T-cell (primary cell): ENCODE measurements around the gene GLRX. TPM values are rescaled to one million over a fixed set of nuclear protein-coding genes. Genes with fewer than 3 reads are reported as not detected.

Source experiments
- ATAC-seq, 4 experiments: fragments of 200-7000 bp in 3 of 4; fragments of 150-1000 bp in 1 of 4; cut with Tn5 transposase; replicated peaks in 1 of 4; 1 replicate in 3 of 4; 2 replicates in 1 of 4; pipeline ENCODE4 v1.10.0; 2021; ENCODE audit warnings: moderate library complexity in 3 of 4, mild to moderate bottlenecking in 2 of 4, moderate number of reproducible peaks in 1 of 4
- CTCF ChIA-PET, 2 donors: fragments of 300-600 bp; sonication (Branson Sonifier 250); formaldehyde crosslinking; loops; one replicate each; lab custom pipeline; 2022; ENCODE audit warnings: antibody characterized with exemption in 2 of 2; lab: Charles Lee
- POLR2A ChIA-PET, 2 donors: fragments of 300-600 bp; sonication (Branson Sonifier 250); formaldehyde crosslinking; loops; one replicate each; lab custom pipeline; 2022; ENCODE audit warnings: antibody characterized with exemption in 2 of 2; lab: Charles Lee
- DNase-seq, 35 experiments: peaks; one replicate each; pipeline versions ENCODE4 v3.0.0 to v3.0.0-alpha.2; 2013 to 2023
- H3K27ac ChIP-seq: one replicate; pipeline ENCODE4 v1.5.1; 2013; ENCODE audit warnings: low read length
- H3K27me3 ChIP-seq, 2 experiments: replicated peaks in 1 of 2; 1 replicate in 1 of 2; 2 replicates in 1 of 2; pipeline versions ENCODE4 v1.6.1 to v1.7.0; 2013; ENCODE audit warnings: low read length in 1 of 2, mixed read lengths in 1 of 2; ENCODE audit not compliant: control insufficient read depth in 2 of 2, insufficient read depth in 2 of 2; ENCODE audit errors: extremely low read depth in 1 of 2
- H3K36me3 ChIP-seq, 2 donors: 1 replicate in 1 of 2; 2 replicates in 1 of 2; pipeline versions ENCODE4 v1.6.1 to v1.7.0; 2013; ENCODE audit warnings: low read length in 1 of 2; ENCODE audit not compliant: control insufficient read depth in 2 of 2, insufficient read depth in 1 of 2; ENCODE audit errors: extremely low read depth in 1 of 2
- H3K4me1 ChIP-seq, 2 experiments: 1 replicate in 1 of 2; 2 replicates in 1 of 2; pipeline versions ENCODE4 v1.6.1 to v1.7.0; 2013; ENCODE audit warnings: low read length in 2 of 2, mixed read lengths in 1 of 2; ENCODE audit not compliant: insufficient read depth in 2 of 2, control insufficient read depth in 1 of 2; ENCODE audit errors: extremely low read depth in 1 of 2
- H3K4me3 ChIP-seq, 2 donors: 1 replicate in 1 of 2; 2 replicates in 1 of 2; pipeline versions ENCODE4 v1.5.1 to v1.7.0; 2013; ENCODE audit warnings: mild to moderate bottlenecking in 2 of 2, low read length in 1 of 2, moderate library complexity in 1 of 2; ENCODE audit not compliant: control insufficient read depth in 1 of 2; ENCODE audit errors: extremely low read depth in 1 of 2
- H3K9me3 ChIP-seq: 2 replicates; pipeline ENCODE4 v1.7.0; 2013
- H3K27ac Mint-ChIP-seq, 2 donors: one replicate each; pipeline ENCODE4 v1.8.0; 2020 to 2021; ENCODE audit warnings: mild to moderate bottlenecking in 2 of 2, mixed read lengths in 2 of 2
- H3K27me3 Mint-ChIP-seq, 2 donors: one replicate each; pipeline ENCODE4 v1.8.0; 2021 to 2022; ENCODE audit warnings: mixed read lengths in 2 of 2
- H3K36me3 Mint-ChIP-seq: one replicate; pipeline ENCODE4 v1.8.0; 2021; ENCODE audit warnings: mixed read lengths
- H3K4me1 Mint-ChIP-seq, 3 donors: one replicate each; pipeline ENCODE4 v1.8.0; 2020 to 2022; ENCODE audit warnings: mixed read lengths in 3 of 3, mild to moderate bottlenecking in 1 of 3
- H3K4me3 Mint-ChIP-seq, 3 donors: one replicate each; pipeline ENCODE4 v1.8.0; 2020 to 2022; ENCODE audit warnings: mild to moderate bottlenecking in 3 of 3, mixed read lengths in 3 of 3, moderate library complexity in 3 of 3
- H3K9me3 Mint-ChIP-seq, 3 donors: one replicate each; pipeline ENCODE4 v1.8.0; 2020 to 2022; ENCODE audit warnings: mixed read lengths in 3 of 3
- WGBS: methylation state at CpG from one replicate; pipeline ENCODE4 v1.1.5; 2013; ENCODE audit warnings: missing lambda C conversion rate; ENCODE audit not compliant: insufficient coverage; 5-methylcytosine and 5-hydroxymethylcytosine counted together
- total RNA-seq, 35 experiments: library from RNA in 6 of 35; stranded (reverse) in 6 of 35; fragments of 120-200 nt in 1 of 35; gene quantifications; one replicate each; pipeline versions ENCODE4 v1.2.1 to v1.2.4 and lab custom pipeline; 2013 to 2026

The GLRX gene
- total RNA-seq, 5 donors from 2014 or later (not counting 1 experiment from before 2014, with no cell fraction given) = 27.6 to 73.3 (median 56.8) TPM

DNA sequence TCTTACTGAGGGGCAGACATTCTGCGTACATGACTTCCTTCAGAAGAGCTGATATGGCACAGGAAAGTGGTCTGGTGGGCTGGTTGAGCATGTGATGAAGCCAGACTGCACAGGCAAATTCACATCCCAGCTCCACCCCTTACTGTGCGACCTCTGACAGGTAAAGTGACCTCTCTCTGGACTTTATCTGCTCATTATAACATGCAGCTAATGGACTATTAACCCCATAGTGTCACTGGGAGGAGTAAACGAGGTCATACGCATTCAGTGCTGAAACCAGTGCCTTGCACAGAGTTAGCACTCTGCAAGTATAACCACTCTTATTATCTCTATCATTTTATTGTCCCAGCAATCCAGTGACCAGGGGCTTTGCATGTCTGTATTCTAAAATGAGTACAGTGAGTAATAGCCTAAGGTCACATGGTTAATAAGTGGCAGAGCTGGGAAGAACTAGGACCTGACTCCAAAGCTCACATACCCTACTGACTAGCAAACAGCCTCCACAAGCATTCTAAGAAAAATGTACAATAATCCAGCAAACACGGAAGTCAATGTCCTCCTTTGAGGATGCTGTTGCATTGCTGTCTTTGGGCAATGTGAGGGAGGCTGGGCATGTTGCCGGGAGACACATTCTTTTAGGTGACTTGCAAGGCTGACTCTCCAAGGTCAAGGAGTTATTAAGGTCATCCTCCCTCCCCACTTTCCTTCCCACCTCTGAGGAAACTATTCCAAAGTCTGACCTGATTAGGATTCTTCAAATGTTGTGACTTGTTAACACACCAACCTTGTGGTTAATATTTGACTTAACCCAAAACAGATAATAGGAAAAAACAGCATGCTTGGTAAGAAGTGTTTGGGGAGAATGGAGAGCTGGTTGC is 19.0 kb downstream of the GLRX start:
- no peaks in the 10 kb centered on the region for H3K27me3 ChIP-seq
- no peak overlapping the region for H3K4me3 Mint-ChIP-seq
- H3K27ac Mint-ChIP-seq = no peak overlapping the region
- peaks cover 0 to 3% of the 10 kb centered on the region in 2 donors for H3K36me3 ChIP-seq
- ChIA-PET POLR2A (interaction anchor here in 1 of 2 donors (0.5 kb wide), 1 partner anchor 1172 kb away, joined by 3 read pairs; no protein-coding TSS in a partner anchor), CTCF (no interaction called here)
- H3K4me1 Mint-ChIP-seq = peaks cover 13 to 15% (median 14%) of the 10 kb centered on the region in 3 donors
- no peak for ATAC-seq
- no peaks in the 10 kb centered on the region for H3K9me3 ChIP-seq
- H3K36me3 Mint-ChIP-seq = peaks cover 8% of the 10 kb centered on the region
- DNase-seq = no peak
- H3K4me3 ChIP-seq = no peak overlapping the region
- no peak overlapping the region for H3K27ac ChIP-seq
- H3K27me3 Mint-ChIP-seq = no peaks in the 10 kb centered on the region
- 100% methylated on average over 1 of the region's 6 CpGs for WGBS
- H3K9me3 Mint-ChIP-seq = no peaks in the 10 kb centered on the region
- peaks cover 10 to 13% of the 10 kb centered on the region in 2 experiments for H3K4me1 ChIP-seq

DNA sequence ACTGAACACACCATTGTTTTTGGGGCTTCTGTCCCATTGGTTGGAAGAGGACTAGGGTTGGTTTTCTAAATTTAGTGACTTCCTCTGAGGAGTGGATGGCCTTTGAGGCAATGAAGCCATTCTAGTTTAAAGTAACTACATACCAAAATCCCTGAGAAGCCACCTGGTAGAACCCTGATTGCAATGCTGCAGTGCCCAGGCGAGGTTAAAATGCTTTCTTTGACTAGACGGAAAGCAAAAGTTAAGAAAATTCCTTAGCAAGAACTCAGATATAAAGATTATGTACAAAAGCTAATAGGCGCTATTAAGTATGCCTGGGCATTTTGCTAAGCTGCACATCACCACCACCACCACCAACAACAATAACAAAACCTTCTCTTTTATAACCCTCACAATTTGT is 20.6 kb downstream of the GLRX start:
- peaks cover under 1 to 5% (median 2%) of the 10 kb centered on the region in 3 donors for H3K4me1 Mint-ChIP-seq
- H3K4me3 Mint-ChIP-seq = no peak overlapping the region
- no peak overlapping the region for H3K27ac Mint-ChIP-seq
- H3K36me3 Mint-ChIP-seq = peaks cover 11% of the 10 kb centered on the region
- no peaks in the 10 kb centered on the region for H3K27me3 ChIP-seq
- ATAC-seq (no peak), DNase-seq (no peak)
- no CpG with 5 or more reads among the region's 3 CpGs for WGBS
- CTCF ChIA-PET = interaction anchor here (0.5 to 0.7 kb wide), 2 partner anchors 21 to 535 kb away, joined by 3 read pairs; no protein-coding TSS in a partner anchor
- no peak overlapping the region for H3K4me3 ChIP-seq
- H3K9me3 ChIP-seq = no peaks in the 10 kb centered on the region
- peaks cover 0 to 3% of the 10 kb centered on the region in 2 donors for H3K36me3 ChIP-seq
- H3K27me3 Mint-ChIP-seq = no peaks in the 10 kb centered on the region
- H3K4me1 ChIP-seq = no peaks in the 10 kb centered on the region
- no peaks in the 10 kb centered on the region for H3K9me3 Mint-ChIP-seq
- no peak overlapping the region for H3K27ac ChIP-seq
- POLR2A ChIA-PET = no interaction called here

DNA sequence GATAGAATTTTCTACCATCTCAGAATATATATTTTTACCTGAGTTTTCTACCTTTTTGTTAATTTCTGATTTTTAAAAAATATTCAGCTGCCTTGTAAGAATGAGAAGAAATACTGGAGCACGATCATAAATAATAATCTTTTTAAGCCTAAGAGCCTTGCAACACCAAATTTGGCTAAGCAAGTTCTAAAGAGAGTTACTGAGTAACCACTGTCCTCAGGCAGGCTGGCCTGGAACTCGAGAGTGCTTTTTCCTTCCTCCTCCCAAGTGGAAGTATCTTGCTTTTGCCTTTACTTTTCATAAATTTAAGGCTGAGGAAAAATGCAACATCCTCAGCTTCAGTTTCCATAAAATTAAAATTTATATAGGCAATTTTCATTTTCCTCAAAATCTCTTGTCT is 21.0 kb downstream of the GLRX start:
- Histone ChIP-seq H3K27ac (no peak overlapping the region), H3K36me3 (peaks cover 0 to 3% of the 10 kb centered on the region in 2 donors), H3K9me3 (no peaks in the 10 kb centered on the region), H3K27me3 (no peaks in the 10 kb centered on the region), H3K4me3 (no peak overlapping the region), H3K4me1 (no peaks in the 10 kb centered on the region)
- Mint-ChIP-seq H3K4me1 (peaks cover 0 to 5% (median 2%) of the 10 kb centered on the region in 3 donors), H3K9me3 (no peaks in the 10 kb centered on the region), H3K4me3 (no peak overlapping the region), H3K27me3 (no peaks in the 10 kb centered on the region), H3K36me3 (peaks cover 13% of the 10 kb centered on the region), H3K27ac (no peak overlapping the region)
- CTCF ChIA-PET = interaction anchor here in 1 of 2 donors (0.7 kb wide), 1 partner anchor 535 kb away, joined by 3 read pairs; no protein-coding TSS in a partner anchor
- no CpG with 5 or more reads among the region's 2 CpGs for whole genome bisulfite sequencing
- ATAC-seq = no peak
- DNase-seq = no peak
- POLR2A ChIA-PET = no interaction called here

DNA sequence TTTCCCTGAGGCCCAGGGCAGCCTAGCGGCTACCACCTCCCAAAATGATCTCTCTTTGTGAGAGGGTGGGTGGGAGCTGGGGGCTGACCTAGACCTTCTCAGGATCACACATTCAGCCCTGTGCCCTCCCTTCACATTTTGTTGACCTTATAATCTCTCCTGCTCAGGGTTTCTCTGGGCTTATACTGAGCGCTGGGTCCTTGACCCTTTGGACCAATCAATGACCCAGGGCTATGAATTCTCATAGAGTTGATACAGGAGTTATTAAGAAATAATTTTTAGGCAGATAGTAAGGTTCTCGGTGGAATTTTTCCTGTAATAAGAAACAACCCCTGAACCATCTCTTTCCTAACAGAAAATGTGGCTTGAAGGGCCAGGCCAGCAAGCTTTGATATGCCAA is 22.0 kb downstream of the GLRX start:
- ATAC-seq = no peak
- no peaks in the 10 kb centered on the region for H3K9me3 Mint-ChIP-seq
- H3K4me1 Mint-ChIP-seq = peaks cover 0 to 5% (median 2%) of the 10 kb centered on the region in 3 donors
- H3K4me3 Mint-ChIP-seq = no peak overlapping the region
- ChIA-PET CTCF (no interaction called here), POLR2A (no interaction called here)
- no peaks in the 10 kb centered on the region for H3K9me3 ChIP-seq
- H3K27me3 ChIP-seq = no peaks in the 10 kb centered on the region
- no peak overlapping the region for H3K27ac Mint-ChIP-seq
- no peak for DNase-seq
- H3K27ac ChIP-seq = no peak overlapping the region
- no peaks in the 10 kb centered on the region for H3K27me3 Mint-ChIP-seq
- WGBS = no CpG with 5 or more reads among the region's 3 CpGs
- H3K36me3 ChIP-seq = peaks cover 0 to 3% of the 10 kb centered on the region in 2 donors
- H3K4me3 ChIP-seq = no peak overlapping the region
- H3K4me1 ChIP-seq = no peaks in the 10 kb centered on the region
- peaks cover 13% of the 10 kb centered on the region for H3K36me3 Mint-ChIP-seq

DNA sequence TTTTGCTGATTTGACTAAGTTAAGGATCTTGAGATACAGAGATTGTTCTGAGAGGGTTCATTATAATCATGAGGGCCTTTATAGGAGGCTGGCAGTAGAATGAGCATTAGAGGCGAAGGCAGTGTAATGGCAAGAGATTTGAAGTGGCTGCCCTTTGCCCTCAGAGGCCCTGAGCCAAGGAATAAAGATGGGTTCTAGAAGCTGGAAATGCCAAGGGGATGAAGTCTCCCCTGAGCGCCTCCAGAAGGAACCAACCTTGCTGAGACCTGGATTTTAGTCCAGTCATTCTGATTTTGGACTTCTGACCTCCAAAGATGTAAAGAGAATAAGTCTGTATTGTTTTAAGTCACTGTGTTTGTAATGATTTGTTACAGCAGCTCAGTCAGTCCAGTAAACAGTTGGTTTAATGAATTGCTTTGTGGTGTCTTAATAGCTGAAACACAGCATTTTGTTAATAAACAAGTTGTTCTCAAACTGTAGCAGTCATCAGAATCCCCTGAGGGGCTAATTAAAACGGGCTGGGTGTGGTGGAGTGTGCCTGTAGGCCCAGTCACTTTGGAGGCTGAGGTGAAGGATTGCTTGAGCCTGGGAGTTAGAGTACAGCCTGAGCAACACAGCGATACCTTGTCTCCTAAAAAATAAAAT is 23.2 kb downstream of the GLRX start:
- ChIA-PET POLR2A (no interaction called here), CTCF (no interaction called here)
- Mint-ChIP-seq H3K4me3 (no peak overlapping the region), H3K9me3 (no peaks in the 10 kb centered on the region), H3K4me1 (peaks cover 0 to 5% (median 0%) of the 10 kb centered on the region in 3 donors), H3K36me3 (peaks cover 7% of the 10 kb centered on the region), H3K27ac (no peak overlapping the region), H3K27me3 (no peaks in the 10 kb centered on the region)
- Histone ChIP-seq H3K9me3 (no peaks in the 10 kb centered on the region), H3K36me3 (peaks cover 0 to 3% of the 10 kb centered on the region in 2 donors), H3K4me1 (no peaks in the 10 kb centered on the region), H3K4me3 (no peak overlapping the region), H3K27me3 (no peaks in the 10 kb centered on the region), H3K27ac (no peak overlapping the region)
- DNase-seq (no peak), ATAC-seq (no peak)
- WGBS = 91% methylated on average over 4 of the region's 4 CpGs

DNA sequence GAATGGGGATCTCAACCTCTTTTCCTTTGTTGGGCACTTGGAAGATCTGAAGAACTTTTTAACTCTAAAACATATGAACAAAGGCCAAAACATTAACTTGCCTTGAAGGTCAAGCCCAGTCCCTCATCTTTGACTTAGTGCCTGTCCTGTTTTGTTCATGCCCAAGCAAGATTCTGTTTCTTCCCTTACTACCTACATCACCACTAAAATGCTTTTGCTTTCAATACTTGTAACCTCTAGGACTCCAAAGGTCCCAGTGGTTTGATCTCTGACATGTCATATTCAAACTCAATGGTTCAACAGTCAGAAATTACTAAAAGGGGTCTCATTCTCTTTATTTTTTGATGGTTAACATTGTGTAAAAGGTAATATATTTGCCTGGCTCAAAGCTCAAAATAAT is 24.0 kb downstream of the GLRX start:
- H3K9me3 ChIP-seq = no peaks in the 10 kb centered on the region
- ATAC-seq (no peak), DNase-seq (no peak)
- Mint-ChIP-seq H3K9me3 (no peaks in the 10 kb centered on the region), H3K27ac (no peak overlapping the region), H3K4me3 (no peak overlapping the region), H3K27me3 (no peaks in the 10 kb centered on the region), H3K36me3 (peaks cover 5% of the 10 kb centered on the region), H3K4me1 (peaks cover 0 to 5% (median 0%) of the 10 kb centered on the region in 3 donors)
- no peaks in the 10 kb centered on the region for H3K4me1 ChIP-seq
- no peak overlapping the region for H3K4me3 ChIP-seq
- POLR2A ChIA-PET = no interaction called here
- no peaks in the 10 kb centered on the region for H3K27me3 ChIP-seq
- CTCF ChIA-PET = no interaction called here
- H3K27ac ChIP-seq = no peak overlapping the region
- H3K36me3 ChIP-seq = peaks cover 0 to 3% of the 10 kb centered on the region in 2 donors
